ENCODE data around the gene ARL14EP.

Gene ARL14EP

DNA sequence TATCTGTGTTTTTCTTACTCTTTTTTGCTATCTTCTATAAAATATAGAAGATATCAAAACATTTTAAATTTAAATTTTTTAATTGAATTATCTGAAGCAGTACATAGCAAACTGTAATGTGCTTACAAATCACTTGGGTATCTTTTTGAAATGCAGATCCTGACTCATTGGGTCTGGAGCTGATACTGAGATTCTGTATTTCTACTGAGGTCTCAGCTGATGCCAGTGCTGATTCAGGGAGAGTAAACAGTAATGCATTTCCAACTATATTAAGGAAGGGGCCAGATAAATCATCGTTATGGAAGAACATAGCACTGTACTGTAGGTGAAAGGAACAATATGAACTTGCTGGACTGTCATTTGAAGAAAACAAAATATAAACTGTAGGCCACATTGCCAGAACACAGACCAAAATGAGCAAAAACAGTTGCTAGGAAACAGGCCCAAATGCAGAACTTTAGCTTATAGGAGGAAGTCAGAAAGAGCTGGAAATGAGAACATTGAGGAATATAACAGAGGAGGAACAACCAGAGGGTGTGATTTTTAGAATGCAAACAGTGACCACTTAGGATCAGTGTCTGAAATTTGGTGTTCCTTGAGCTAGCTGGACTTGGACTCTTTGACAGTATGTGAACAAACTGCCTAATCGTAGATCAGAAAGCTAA lies 3.3 kb downstream of the ARL14EP start:
- in situ Hi-C loops (cut with MboI; ENCODE audit: low sequenced_read_pairs) = no loop called here

GRCh38 chr11:30326906-30327305 lies 4.0 kb downstream of the ARL14EP start:
- in situ Hi-C loops (cut with MboI; ENCODE audit: low sequenced_read_pairs) = no loop called here

DNA sequence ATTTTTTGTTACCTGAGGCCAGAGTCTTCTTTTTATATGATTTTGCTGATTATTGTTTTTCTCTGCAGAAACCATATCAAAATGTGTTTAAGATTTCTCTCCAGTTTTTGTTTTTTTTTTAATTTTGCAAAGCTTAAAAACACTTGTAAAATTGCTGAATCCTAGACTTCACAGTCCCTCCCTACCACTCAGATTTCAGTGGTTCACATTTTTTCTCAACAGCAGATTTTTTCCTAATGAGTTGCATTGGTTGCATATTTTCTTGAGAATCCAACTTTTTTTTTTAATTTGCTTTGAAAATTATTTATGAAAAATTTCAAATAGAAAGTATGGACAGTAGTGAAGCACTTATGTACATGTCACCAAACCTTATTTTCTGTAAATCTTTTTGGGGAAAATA lies 5.8 kb downstream of the ARL14EP start:
- in situ Hi-C loops (cut with MboI; ENCODE audit: low sequenced_read_pairs) = no loop called here

DNA sequence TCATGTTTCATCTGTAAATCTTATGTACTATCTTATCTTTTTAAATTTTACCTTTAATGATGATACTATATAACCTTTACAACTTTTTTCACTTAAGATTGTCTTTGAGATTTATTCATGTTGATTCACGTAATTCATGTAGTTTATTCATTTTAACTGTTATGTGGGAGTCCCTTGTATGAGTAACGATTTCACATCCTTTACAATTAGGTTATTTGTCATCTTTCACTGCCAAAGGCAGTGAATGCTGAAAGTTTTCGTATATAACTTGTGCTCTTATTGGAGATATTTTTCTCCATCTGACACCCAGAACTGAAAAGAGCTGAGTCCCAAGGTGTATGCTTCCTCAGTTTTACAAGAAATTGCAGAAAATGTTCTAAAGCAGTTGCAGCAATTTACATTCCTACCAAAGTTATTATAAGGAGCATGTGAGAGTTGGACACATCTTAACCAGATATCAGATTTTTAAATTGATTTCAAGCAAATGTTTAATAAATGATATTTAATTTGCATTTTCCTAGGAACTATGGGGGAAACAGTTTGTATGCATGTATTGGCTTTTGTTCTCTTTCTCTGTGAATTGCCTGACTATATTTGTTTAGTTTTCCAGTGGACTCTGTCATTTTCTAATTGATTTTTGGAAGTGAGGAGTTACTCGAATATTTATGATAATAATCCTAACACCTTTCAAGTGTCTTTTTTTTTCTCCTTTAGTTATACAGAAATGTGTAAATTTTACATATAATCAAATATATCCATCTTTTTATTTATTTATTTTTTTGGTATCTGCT lies 6.4 kb downstream of the ARL14EP start:
- in situ Hi-C loops (cut with MboI; ENCODE audit: low sequenced_read_pairs) = no loop called here

GRCh38 chr11:30333405-30333804 lies 10.5 kb downstream of the ARL14EP start:
- in situ Hi-C loops (cut with MboI; ENCODE audit: low sequenced_read_pairs) = no loop called here

GRCh38 chr11:30342736-30343166 lies 19.8 kb downstream of the ARL14EP start:
- in situ Hi-C loops (cut with MboI; ENCODE audit: low sequenced_read_pairs) = no loop called here

DNA sequence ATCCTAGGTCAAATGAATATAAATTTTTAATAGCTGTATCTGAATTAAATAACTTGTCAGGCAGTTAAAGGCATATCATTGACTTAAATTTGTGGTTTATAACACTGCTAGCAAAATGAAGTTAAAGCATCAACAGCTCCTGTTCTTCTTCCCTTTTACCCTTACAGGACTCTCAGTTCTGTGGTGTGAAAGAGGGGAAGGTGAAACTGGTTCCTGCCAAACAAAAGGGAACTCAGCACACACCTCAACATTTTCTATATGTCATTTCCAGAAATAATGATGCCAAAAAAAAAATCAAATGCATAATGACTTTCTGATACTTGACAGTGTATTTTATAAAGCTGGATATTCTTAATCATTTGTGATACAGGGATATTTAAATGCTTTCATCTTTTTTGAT lies 21.2 kb downstream of the ARL14EP start:
- in situ Hi-C loops (cut with MboI; ENCODE audit: low sequenced_read_pairs) = no loop called here

GRCh38 chr11:30345644-30346043 lies 22.7 kb downstream of the ARL14EP start:
- in situ Hi-C loops (cut with MboI; ENCODE audit: low sequenced_read_pairs) = no loop called here

GRCh38 chr11:30346068-30346688 lies 23.3 kb downstream of the ARL14EP start:
- in situ Hi-C loops (cut with MboI; ENCODE audit: low sequenced_read_pairs) = no loop called here

DNA sequence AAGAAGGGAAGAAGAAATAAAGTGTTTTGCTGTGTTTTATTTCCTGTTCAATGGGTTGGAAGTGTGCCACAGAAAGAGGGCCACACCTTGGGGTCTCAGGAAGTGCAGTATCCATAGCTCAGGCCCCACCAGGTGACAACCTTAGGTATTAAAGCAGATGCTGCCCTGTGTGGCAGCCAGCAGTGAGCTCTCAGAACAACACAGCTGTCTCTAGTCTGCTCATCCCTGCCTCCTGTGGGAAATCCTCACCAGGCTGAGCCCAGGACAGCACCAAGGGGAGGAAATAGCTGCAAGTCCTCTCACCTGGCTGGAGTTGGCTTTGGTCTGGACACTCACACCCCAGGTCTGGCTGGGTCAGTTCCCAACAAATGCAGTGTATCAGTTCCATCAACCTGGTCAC lies 25.1 kb downstream of the ARL14EP start:
- in situ Hi-C loops (cut with MboI; ENCODE audit: low sequenced_read_pairs) = no loop called here

- in situ Hi-C loops (cut with MboI; ENCODE audit: low sequenced_read_pairs) = loop anchor here (25.0 kb wide), 1 partner anchor 562 kb away; no protein-coding TSS in a partner anchor
Measured at GRCh38 chr11:30349885-30350284, 27.0 kb downstream of the ARL14EP start.

- in situ Hi-C loops (cut with MboI; ENCODE audit: low sequenced_read_pairs) = loop anchor here (25.0 kb wide), 1 partner anchor 562 kb away; no protein-coding TSS in a partner anchor
Measured at GRCh38 chr11:30350384-30350783, 27.5 kb downstream of the ARL14EP start.

DNA sequence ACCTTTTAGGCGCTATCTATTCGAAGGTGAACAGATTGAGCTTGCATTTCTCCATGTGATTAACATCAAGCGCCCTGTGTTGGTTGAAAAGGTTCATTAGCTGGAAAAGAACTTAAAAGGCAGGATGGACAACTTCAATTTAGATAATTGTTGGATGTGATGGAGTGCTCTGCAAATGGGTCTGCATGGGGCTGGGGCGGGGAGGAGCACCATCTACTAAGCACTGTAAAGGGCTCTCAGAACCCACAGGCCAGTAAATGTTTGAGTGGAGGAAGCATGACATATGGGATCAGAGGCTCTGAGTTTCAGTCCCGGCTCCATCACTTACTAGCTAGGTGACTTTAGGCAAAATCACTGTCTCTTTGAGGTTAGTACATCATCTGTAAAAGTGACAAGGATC lies 28.2 kb downstream of the ARL14EP start:
- in situ Hi-C loops (cut with MboI; ENCODE audit: low sequenced_read_pairs) = loop anchor here (25.0 kb wide), 1 partner anchor 561 kb away; no protein-coding TSS in a partner anchor

DNA sequence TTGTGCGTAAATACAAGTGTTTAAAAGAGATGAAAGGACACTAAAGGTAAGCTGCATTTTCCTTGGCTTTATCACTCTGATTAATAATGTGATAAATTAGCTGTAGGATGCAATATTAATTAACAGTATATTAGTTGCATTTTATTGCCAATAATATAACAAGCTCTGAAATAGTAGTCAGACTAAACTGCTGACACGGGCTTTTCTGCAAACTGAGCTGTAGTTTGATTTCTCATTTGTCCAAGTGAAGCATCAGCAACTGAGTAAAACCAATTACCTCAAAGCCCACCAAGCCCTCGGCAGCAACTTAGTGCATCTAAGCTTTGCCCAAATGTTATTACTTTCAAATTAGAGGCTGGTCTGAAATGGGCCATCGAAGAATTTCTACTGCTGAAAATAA lies 33.5 kb downstream of the ARL14EP start:
- in situ Hi-C loops (cut with MboI; ENCODE audit: low sequenced_read_pairs) = loop anchor here (25.0 kb wide), 1 partner anchor 556 kb away; no protein-coding TSS in a partner anchor

- in situ Hi-C loops (cut with MboI; ENCODE audit: low sequenced_read_pairs) = loop anchor here (25.0 kb wide), 1 partner anchor 554 kb away; no protein-coding TSS in a partner anchor
Measured at GRCh38 chr11:30357872-30358271, 35.0 kb downstream of the ARL14EP start.

DNA sequence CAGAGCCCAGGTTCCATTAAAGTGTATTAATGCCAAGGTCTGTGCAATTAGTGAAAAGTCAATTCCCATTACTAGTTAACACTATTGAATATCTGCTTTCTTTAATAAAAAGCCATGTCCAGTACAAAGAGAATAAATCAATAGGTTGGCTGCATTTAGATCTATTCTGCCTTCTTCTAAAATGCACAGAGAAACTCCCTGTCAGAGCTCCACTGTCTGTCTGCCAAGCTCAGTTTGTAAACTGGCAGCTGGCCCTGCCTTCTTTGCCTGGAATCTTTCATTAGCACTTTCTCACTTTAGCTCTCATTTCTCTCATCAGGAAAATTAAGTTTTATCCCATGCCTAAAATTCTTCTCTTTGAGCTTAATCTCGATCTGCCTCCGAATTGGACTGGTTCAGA lies 35.6 kb downstream of the ARL14EP start:
- in situ Hi-C loops (cut with MboI; ENCODE audit: low sequenced_read_pairs) = loop anchor here (25.0 kb wide), 1 partner anchor 554 kb away; no protein-coding TSS in a partner anchor

DNA sequence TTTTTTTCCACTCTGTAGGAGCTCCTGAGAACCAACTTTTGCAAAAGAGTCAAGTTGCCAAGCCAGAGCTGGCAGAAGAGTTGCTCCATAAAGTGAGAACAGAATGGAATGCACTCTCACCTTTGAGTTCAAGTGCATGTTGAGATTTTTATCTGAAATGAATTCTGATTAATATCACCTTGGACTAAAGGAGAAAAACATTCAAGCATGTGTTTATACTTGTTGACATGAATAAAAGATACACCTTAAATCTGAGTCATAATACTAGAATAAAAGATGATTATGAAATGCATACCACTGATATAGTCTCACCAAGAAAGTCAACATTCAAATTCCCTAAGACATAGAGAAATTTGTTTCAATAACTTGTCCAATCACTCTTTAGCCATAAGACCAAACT lies 37.8 kb downstream of the ARL14EP start:
- in situ Hi-C loops (cut with MboI; ENCODE audit: low sequenced_read_pairs) = loop anchor here (25.0 kb wide), 1 partner anchor 552 kb away; no protein-coding TSS in a partner anchor

GRCh38 chr11:30364139-30364836 lies 41.4 kb downstream of the ARL14EP start:
- in situ Hi-C loops (cut with MboI; ENCODE audit: low sequenced_read_pairs) = loop anchor here (25.0 kb wide), 1 partner anchor 548 kb away; no protein-coding TSS in a partner anchor

- in situ Hi-C loops (cut with MboI; ENCODE audit: low sequenced_read_pairs) = loop anchor here (25.0 kb wide), 1 partner anchor 547 kb away; no protein-coding TSS in a partner anchor
Measured at GRCh38 chr11:30364837-30365482, 42.1 kb downstream of the ARL14EP start.
